Measurements from ENCODE around the gene MAMSTR. TPM values are rescaled to one million over a fixed set of nuclear protein-coding genes. Genes with fewer than 3 reads are reported as not detected.
A peak's percentile ranks its signal among the peaks of the same experiment; 100 is the strongest.

MAMSTR gene
- total RNA-seq, 1 donor from 2014 or later = 1.3 TPM

GRCh38 chr19:48734625-48735024 lies 15.1 kb upstream of the MAMSTR start:
- no peak for DNase-seq (ENCODE audit: extremely low spot score, unreplicated experiment)
- no peaks in the 10 kb centered on the region for H3K9me3 Mint-ChIP-seq (ENCODE audit: unreplicated experiment)
- no peaks in the 10 kb centered on the region for H3K27me3 Mint-ChIP-seq (ENCODE audit: unreplicated experiment)
- no peak overlapping the region for H3K27ac Mint-ChIP-seq (ENCODE audit: unreplicated experiment)
- no peaks in the 10 kb centered on the region for H3K36me3 Mint-ChIP-seq (ENCODE audit: unreplicated experiment)
- H3K4me3 Mint-ChIP-seq (ENCODE audit: unreplicated experiment) = peak overlapping the region; percentile 66
- TF ChIP-seq, protein P1, sequence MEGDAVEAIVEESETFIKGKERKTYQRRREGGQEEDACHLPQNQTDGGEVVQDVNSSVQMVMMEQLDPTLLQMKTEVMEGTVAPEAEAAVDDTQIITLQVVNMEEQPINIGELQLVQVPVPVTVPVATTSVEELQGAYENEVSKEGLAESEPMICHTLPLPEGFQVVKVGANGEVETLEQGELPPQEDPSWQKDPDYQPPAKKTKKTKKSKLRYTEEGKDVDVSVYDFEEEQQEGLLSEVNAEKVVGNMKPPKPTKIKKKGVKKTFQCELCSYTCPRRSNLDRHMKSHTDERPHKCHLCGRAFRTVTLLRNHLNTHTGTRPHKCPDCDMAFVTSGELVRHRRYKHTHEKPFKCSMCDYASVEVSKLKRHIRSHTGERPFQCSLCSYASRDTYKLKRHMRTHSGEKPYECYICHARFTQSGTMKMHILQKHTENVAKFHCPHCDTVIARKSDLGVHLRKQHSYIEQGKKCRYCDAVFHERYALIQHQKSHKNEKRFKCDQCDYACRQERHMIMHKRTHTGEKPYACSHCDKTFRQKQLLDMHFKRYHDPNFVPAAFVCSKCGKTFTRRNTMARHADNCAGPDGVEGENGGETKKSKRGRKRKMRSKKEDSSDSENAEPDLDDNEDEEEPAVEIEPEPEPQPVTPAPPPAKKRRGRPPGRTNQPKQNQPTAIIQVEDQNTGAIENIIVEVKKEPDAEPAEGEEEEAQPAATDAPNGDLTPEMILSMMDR (IDR thresholded peaks at IDR 0.05) = no peak
- peaks cover 7% of the 10 kb centered on the region for H3K4me1 Mint-ChIP-seq (ENCODE audit: unreplicated experiment)

DNA sequence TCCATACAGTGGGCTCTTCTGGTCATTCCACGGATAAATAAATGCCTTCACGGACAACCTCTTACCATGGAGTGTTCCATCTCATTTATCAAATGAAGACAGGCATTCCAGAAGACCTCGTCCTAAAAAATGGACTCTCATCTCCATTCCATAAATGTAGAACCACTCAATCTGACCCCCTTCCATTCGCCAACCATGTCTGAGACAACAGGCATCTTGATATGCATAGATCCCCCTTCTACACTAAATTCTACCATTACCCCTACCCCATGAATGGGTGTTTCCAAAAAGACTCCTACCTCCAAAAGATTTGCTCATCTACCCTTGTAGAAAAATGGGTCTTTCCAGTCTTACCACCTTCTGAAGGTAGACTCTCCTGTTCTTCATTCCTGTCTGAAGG lies 11.9 kb upstream of the MAMSTR start:
- DNase-seq (ENCODE audit: extremely low spot score, unreplicated experiment) = no peak
- Mint-ChIP-seq H3K27me3 (ENCODE audit: unreplicated experiment) (no peaks in the 10 kb centered on the region), H3K36me3 (ENCODE audit: unreplicated experiment) (no peaks in the 10 kb centered on the region), H3K4me1 (ENCODE audit: unreplicated experiment) (peaks cover 4% of the 10 kb centered on the region), H3K9me3 (ENCODE audit: unreplicated experiment) (no peaks in the 10 kb centered on the region), H3K27ac (ENCODE audit: unreplicated experiment) (no peak overlapping the region), H3K4me3 (ENCODE audit: unreplicated experiment) (no peak overlapping the region)
- TF ChIP-seq, protein P1 (IDR thresholded peaks at IDR 0.05) = no peak

DNA sequence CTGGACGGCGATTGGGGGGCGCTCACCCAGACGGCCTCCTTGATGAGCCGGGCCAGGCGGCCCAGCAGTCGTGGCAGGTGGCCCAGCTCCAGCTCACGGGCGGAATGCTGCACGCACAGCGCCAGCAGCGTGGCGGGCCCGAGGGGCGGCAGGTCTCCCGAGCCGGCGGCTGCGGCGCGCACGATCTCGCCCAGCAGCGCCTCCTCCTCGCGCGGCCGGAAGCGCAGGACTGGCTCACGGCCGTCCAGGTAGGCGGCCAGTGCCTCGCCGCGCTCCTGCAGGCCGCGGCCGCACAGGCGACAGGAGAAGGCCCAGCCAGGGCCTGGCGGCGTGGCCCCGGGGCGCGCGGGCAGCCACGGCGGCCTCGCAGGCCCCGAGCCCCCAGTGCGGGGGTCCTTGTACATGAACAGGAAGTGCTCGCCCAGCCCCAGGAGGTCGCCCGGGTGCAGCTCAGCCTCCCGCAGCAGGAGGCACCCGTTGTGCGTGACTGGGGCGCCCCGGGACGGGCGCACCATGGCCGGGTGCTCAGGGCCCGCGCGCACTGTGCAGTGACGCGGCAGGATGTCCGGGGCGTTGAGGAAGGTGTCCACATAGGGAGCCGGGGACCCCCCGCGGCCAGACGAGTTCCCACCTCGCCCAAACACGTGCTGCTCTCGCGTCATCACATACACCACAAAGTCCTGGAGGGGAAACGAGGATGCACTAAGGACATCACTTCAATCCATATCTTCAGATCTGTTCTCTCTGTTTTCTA lies 9.6 kb upstream of the MAMSTR start:
- H3K36me3 Mint-ChIP-seq (ENCODE audit: unreplicated experiment) = no peaks in the 10 kb centered on the region
- H3K4me1 Mint-ChIP-seq (ENCODE audit: unreplicated experiment) = peaks cover 13% of the 10 kb centered on the region
- no peak overlapping the region for H3K27ac Mint-ChIP-seq (ENCODE audit: unreplicated experiment)
- no peak for DNase-seq (ENCODE audit: extremely low spot score, unreplicated experiment)
- TF ChIP-seq, protein P1 (IDR thresholded peaks at IDR 0.05) = no peak
- H3K27me3 Mint-ChIP-seq (ENCODE audit: unreplicated experiment) = no peaks in the 10 kb centered on the region
- peaks cover 7% of the 10 kb centered on the region for H3K9me3 Mint-ChIP-seq (ENCODE audit: unreplicated experiment)
- H3K4me3 Mint-ChIP-seq (ENCODE audit: unreplicated experiment) = no peak overlapping the region

DNA sequence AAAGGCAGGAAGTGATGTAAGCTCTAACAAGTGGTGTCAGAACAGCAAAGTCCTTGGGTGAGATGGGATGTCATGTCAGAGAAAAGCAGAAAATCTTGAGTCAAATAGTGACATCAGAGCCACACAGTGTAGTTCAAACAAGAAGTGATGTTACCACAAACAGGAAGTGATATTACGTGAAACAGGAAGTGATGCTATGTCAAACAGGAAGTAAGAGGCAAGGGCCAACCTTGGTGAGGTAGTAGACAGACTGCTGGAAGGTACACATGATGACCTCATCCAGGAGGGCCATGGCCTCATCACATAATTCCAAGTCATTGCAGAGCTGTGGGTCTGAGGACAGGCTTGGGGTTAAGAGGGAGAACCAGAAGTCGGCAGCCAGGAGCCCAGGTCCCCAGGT lies 7.0 kb upstream of the MAMSTR start:
- no peaks in the 10 kb centered on the region for H3K27me3 Mint-ChIP-seq (ENCODE audit: unreplicated experiment)
- H3K9me3 Mint-ChIP-seq (ENCODE audit: unreplicated experiment) = peaks cover 7% of the 10 kb centered on the region
- peak overlapping the region; percentile 21 for H3K27ac Mint-ChIP-seq (ENCODE audit: unreplicated experiment)
- H3K4me1 Mint-ChIP-seq (ENCODE audit: unreplicated experiment) = peaks cover 13% of the 10 kb centered on the region
- H3K36me3 Mint-ChIP-seq (ENCODE audit: unreplicated experiment) = no peaks in the 10 kb centered on the region
- no peak for DNase-seq (ENCODE audit: extremely low spot score, unreplicated experiment)
- H3K4me3 Mint-ChIP-seq (ENCODE audit: unreplicated experiment) = no peak overlapping the region
- TF ChIP-seq, protein P1 (IDR thresholded peaks at IDR 0.05) = no peak

DNA sequence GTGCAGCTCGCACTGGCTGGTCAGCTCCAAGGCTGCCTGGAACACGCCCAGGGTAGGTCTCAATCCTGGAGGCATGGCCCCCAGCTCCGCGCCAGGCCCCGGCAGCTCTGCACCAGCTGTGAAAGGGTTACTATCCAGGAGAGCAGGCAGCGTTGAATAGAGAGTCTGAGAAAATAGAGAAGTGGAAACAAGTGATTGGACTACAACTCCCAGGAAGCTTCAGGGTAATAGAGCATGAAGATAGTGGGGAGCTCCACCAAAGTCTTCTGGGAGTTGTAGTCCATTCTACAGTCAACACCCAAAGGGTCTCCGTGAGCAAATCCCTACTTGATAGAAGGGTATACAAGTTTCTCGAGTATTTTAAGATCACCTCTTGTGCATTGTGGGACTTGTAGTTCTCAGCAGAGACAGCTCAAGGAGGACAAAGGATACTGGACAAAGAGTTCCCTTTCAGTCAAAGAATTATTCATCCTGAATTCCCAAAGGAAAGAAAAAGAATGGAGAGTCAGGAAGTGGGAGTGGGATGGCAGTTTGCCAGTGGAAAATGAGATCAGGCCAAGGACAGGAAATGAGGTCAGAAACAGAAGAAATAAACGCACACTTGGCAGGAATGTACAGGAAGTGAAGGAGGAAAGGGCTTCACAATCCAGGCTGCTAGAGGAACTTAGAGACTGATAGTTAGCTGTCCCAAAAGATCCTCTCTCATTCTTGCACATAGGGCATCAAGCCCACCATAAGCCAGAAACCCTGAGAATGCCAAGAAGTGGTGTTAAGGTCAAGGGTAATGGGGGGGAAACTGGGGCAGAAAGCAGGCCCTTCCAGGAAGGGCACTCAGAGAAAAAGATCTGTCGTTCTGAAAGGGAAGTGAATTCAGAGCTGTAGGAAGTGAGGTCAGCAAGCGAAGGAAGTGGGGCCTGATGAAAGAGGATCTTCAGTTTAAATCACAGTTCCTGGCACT lies 5.5 kb upstream of the MAMSTR start:
- peaks cover 21% of the 10 kb centered on the region for H3K4me1 Mint-ChIP-seq (ENCODE audit: unreplicated experiment)
- H3K9me3 Mint-ChIP-seq (ENCODE audit: unreplicated experiment) = peaks cover 7% of the 10 kb centered on the region
- no peaks in the 10 kb centered on the region for H3K36me3 Mint-ChIP-seq (ENCODE audit: unreplicated experiment)
- H3K27me3 Mint-ChIP-seq (ENCODE audit: unreplicated experiment) = no peaks in the 10 kb centered on the region
- H3K27ac Mint-ChIP-seq (ENCODE audit: unreplicated experiment) = peak overlapping the region; percentile 98
- DNase-seq (ENCODE audit: extremely low spot score, unreplicated experiment) = no peak
- TF ChIP-seq, protein P1 (IDR thresholded peaks at IDR 0.05) = no peak
- H3K4me3 Mint-ChIP-seq (ENCODE audit: unreplicated experiment) = no peak overlapping the region

Measured in osteocyte (in vitro differentiated cells).